Uterus (tissue), 2 donors: ENCODE results near the gene OPRL1.

Source experiments
- POLR2A ChIP-seq, 2 donors: fragments of 450-650 bp; IDR thresholded peaks; one replicate each; pipeline ENCODE4 v1.6.1; 2016; ENCODE audit warnings: antibody characterized with exemption in 2 of 2, mild to moderate bottlenecking in 1 of 2, moderate library complexity in 1 of 2
- TF ChIP-seq, protein P1 (sequence below), 4 experiments: fragments of 200-600 bp in 2 of 4; fragments of 450-650 bp in 2 of 4; sonication (generic) in 2 of 4; IDR thresholded peaks; one replicate each; pipeline ENCODE4 v1.5.1; 2016 to 2019; ENCODE audit warnings: antibody characterized with exemption in 4 of 4, mild to moderate bottlenecking in 2 of 4, moderate library complexity in 1 of 4

DNA sequence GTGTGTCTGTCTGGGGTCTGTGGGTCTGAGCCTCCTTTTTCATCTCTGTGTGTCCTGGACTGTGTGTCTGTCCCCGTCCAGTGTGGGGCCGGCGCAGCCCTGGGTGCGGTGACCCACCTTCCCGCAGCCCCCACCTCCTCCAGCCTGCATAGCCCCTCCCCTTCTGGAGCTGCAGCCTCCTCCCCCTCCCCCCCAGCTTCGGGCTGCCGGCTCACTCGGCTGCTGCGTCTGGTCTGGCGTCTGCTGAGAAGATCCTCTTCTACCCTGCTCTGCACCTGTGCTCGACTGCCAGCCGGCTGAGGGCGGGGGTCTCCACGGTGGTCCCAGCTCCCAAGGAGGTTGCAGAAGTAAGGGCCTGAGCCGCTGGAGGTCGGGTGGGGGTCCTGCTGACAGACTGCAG is 11.9 kb downstream of the OPRL1 start:
- TF ChIP-seq, protein P1, sequence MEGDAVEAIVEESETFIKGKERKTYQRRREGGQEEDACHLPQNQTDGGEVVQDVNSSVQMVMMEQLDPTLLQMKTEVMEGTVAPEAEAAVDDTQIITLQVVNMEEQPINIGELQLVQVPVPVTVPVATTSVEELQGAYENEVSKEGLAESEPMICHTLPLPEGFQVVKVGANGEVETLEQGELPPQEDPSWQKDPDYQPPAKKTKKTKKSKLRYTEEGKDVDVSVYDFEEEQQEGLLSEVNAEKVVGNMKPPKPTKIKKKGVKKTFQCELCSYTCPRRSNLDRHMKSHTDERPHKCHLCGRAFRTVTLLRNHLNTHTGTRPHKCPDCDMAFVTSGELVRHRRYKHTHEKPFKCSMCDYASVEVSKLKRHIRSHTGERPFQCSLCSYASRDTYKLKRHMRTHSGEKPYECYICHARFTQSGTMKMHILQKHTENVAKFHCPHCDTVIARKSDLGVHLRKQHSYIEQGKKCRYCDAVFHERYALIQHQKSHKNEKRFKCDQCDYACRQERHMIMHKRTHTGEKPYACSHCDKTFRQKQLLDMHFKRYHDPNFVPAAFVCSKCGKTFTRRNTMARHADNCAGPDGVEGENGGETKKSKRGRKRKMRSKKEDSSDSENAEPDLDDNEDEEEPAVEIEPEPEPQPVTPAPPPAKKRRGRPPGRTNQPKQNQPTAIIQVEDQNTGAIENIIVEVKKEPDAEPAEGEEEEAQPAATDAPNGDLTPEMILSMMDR (IDR thresholded peaks at IDR 0.05): no peak
- no peak for TF ChIP-seq POLR2A (IDR thresholded peaks at IDR 0.05)
